Ishikawa (cell line): ENCODE data around the gene PACS1.

Experiments
- CEBPB ChIP-seq: IDR thresholded peaks from 2 replicates; pipeline ENCODE4 v1.6.1; 2012
- CREB1 ChIP-seq: IDR thresholded peaks from 2 replicates; pipeline ENCODE4 v1.6.1; 2012; ENCODE audit warnings: low read depth
- EGR1 ChIP-seq: IDR thresholded peaks from 2 replicates; pipeline ENCODE4 v1.6.1; 2012
- EP300 ChIP-seq: IDR thresholded peaks from 2 replicates; pipeline ENCODE4 v1.6.1; 2012; ENCODE audit warnings: borderline replicate concordance
- FOXM1 ChIP-seq: IDR thresholded peaks from 2 replicates; pipeline ENCODE4 v1.6.1; 2012; ENCODE audit warnings: low read depth, borderline replicate concordance
- MAX ChIP-seq: IDR thresholded peaks from 2 replicates; pipeline ENCODE4 v1.6.1; 2012
- NFIC ChIP-seq: IDR thresholded peaks from 2 replicates; pipeline ENCODE4 v1.6.1; 2012
- RAD21 ChIP-seq: IDR thresholded peaks from 2 replicates; pipeline ENCODE4 v1.6.1; 2012; ENCODE audit warnings: low read depth
- TAF1 ChIP-seq: IDR thresholded peaks from 2 replicates; pipeline ENCODE4 v1.6.1; 2012; ENCODE audit warnings: low read depth, mild to moderate bottlenecking
- TCF12 ChIP-seq: IDR thresholded peaks from 2 replicates; pipeline ENCODE4 v1.6.1; 2012; ENCODE audit warnings: low read depth
- TEAD4 ChIP-seq: IDR thresholded peaks from 2 replicates; pipeline ENCODE4 v1.6.1; 2012
- YY1 ChIP-seq: IDR thresholded peaks from 2 replicates; pipeline ENCODE4 v1.6.1; 2012; ENCODE audit warnings: low read depth
- ZBTB7A ChIP-seq: IDR thresholded peaks from 2 replicates; pipeline ENCODE4 v1.6.1; 2012; ENCODE audit warnings: low read depth
- TF ChIP-seq, protein P1 (sequence below): IDR thresholded peaks from 2 replicates; pipeline ENCODE4 v1.6.1; 2012; ENCODE audit warnings: low read depth, mild to moderate bottlenecking
- TF ChIP-seq, protein P2 (sequence below): IDR thresholded peaks from 2 replicates; pipeline ENCODE4 v1.6.1; 2012

PACS1 gene

DNA sequence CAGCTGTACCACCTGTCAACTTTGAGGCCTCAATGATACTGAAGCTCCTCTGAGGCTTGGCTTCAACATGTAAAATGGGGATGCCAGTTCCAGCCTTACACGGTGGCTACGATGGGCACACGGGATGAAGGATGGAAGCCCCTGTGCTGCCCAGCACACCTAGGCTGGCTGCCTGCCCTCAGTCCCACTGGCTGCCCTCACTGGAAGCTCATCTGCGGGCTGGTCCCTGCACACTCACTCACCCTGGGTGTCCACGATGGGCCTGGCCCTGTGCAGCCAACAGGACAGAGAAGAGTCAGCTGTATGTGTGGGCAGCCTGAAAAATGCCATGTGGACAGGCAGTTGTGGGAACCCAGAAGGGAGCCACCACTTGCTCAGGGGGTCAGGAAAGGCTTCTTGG is 216.6 kb downstream of the PACS1 start:
- TF ChIP-seq MAX = no peak
- TF ChIP-seq EP300 = no peak
- TF ChIP-seq, protein P1, sequence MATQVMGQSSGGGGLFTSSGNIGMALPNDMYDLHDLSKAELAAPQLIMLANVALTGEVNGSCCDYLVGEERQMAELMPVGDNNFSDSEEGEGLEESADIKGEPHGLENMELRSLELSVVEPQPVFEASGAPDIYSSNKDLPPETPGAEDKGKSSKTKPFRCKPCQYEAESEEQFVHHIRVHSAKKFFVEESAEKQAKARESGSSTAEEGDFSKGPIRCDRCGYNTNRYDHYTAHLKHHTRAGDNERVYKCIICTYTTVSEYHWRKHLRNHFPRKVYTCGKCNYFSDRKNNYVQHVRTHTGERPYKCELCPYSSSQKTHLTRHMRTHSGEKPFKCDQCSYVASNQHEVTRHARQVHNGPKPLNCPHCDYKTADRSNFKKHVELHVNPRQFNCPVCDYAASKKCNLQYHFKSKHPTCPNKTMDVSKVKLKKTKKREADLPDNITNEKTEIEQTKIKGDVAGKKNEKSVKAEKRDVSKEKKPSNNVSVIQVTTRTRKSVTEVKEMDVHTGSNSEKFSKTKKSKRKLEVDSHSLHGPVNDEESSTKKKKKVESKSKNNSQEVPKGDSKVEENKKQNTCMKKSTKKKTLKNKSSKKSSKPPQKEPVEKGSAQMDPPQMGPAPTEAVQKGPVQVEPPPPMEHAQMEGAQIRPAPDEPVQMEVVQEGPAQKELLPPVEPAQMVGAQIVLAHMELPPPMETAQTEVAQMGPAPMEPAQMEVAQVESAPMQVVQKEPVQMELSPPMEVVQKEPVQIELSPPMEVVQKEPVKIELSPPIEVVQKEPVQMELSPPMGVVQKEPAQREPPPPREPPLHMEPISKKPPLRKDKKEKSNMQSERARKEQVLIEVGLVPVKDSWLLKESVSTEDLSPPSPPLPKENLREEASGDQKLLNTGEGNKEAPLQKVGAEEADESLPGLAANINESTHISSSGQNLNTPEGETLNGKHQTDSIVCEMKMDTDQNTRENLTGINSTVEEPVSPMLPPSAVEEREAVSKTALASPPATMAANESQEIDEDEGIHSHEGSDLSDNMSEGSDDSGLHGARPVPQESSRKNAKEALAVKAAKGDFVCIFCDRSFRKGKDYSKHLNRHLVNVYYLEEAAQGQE = no peak
- TF ChIP-seq RAD21 = no peak
- no peak for TF ChIP-seq CREB1
- TF ChIP-seq NFIC = no peak
- TF ChIP-seq EGR1 = no peak
- no peak for TF ChIP-seq ZBTB7A
- TF ChIP-seq CEBPB = no peak
- TF ChIP-seq, protein P2, sequence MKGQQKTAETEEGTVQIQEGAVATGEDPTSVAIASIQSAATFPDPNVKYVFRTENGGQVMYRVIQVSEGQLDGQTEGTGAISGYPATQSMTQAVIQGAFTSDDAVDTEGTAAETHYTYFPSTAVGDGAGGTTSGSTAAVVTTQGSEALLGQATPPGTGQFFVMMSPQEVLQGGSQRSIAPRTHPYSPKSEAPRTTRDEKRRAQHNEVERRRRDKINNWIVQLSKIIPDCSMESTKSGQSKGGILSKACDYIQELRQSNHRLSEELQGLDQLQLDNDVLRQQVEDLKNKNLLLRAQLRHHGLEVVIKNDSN = no peak
- no peak for TF ChIP-seq YY1
- TF ChIP-seq FOXM1 = no peak
- TF ChIP-seq TCF12 = no peak
- no peak for TF ChIP-seq TEAD4
- no peak for TF ChIP-seq TAF1

DNA sequence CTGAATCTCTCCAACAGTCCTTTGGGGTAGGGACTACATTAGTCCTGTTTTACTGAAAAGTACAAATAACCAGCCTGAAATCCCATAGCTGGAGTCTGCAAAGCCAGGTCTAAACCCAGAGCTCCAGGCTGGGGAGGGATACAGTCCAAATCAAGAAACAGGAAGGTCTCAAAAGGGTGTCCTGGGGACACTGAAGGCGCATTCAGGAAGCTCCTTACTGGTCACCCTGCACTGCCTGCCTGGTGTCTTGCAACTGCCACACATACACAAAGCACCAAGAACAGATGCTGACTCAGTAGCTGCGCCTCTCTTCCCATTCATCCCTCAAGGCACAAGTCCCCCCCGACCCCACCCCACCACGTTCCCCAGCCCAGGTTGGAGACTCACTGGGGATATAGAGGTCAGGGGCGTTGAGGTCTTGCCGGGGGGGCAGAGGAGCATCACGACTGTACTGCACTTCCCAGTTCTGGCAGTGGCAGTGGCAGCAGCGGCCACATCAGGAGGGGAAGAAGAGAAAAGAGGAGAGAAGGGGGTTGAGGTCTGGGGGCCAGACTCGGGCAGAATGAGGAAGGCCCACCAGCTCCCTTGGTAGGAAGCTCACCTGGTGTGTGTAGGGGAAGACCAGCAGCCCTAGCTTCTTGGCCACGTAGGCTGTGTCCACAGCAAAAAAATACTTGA is 217.3 kb downstream of the PACS1 start:
- TF ChIP-seq TAF1 = no peak

- TF ChIP-seq EP300 (no peak), TCF12 (no peak), CREB1 (no peak), YY1 (no peak), ZBTB7A (no peak), FOXM1 (no peak), CEBPB (no peak), MAX (no peak), TAF1 (no peak), NFIC (no peak), TEAD4 (no peak), EGR1 (no peak), RAD21 (no peak)
- TF ChIP-seq, protein P2 = no peak
- TF ChIP-seq, protein P1 = no peak
These were observed 218.0 kb downstream of the PACS1 start for GRCh38 chr11:66287889-66288670.

DNA sequence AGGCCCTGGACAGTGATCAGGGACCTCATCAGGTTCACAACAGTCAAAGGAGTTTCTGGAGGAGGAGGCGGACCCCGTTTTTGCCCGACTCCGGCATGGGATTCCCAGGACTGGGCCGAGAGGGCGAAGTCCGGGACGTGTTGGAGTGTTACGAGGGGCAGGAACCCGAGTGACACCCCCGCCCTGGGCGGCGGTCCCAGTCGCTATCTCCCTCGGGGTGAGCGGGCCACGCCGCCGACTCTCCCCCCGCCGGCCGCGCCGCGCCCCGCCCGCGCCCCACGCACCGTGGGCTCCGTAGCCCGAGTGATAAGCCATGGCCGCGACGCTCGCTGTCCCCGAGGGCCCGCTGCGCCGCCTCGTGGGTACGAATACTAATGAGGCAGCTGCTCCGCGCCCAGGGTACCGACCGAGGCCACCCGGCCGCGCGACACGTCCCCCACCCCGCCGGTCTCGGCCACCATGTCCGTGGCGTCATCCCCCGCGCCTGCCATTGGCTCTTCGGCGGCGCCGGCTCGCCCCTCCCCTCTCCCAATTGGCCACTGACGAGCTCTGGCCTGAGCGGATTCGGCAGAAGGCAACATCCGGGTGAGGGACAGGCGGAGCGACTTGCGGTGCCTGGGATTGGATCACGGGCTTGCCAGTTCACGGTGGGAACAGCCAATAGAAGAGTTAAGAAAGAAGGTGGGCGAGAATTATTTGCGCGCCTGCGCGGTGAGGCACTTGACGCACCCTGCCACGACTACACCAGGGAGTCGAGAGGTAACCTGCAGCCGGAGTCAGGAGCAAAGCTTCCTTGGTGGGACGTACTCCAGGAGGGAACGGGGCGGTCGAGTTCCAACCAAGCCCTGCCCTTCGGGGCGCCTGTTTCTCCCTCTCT is 218.8 kb downstream of the PACS1 start, which contains the start of gene YIF1A:
Gene YIF1A, minus strand, starts transcription at position 473 of the 877 bp plus-strand sequence. Its CDS starts 158 bp downstream, at position 315.
- peak; percentile 50; the same call in 1 of the 2 replicates for TF ChIP-seq TCF12
- TF ChIP-seq ZBTB7A = no peak
- TF ChIP-seq TAF1 = peak; percentile 83
- TF ChIP-seq CREB1 = peak; percentile 70
- TF ChIP-seq RAD21 = no peak
- no peak for TF ChIP-seq EP300
- TF ChIP-seq EGR1 = peak; percentile 32; the same call in 1 of the 2 replicates
- TF ChIP-seq YY1 = peak; percentile 91
- TF ChIP-seq MAX = peak; percentile 83
